Type B pancreatic cell (in vitro differentiated cells): Measurements from ENCODE around the gene ZNF184. TPM values are rescaled to one million over a fixed set of nuclear protein-coding genes. Genes with fewer than 3 reads are reported as not detected.

Experiments
- DNase-seq: peaks from one replicate; pipeline ENCODE4 v3.0.0; 2021; ENCODE audit warnings: mixed read lengths; ENCODE audit not compliant: unreplicated experiment; ENCODE audit errors: extremely low spot score
- H3K27ac Mint-ChIP-seq: 2 replicates; pipeline ENCODE4 v1.8.0; 2021; ENCODE audit warnings: mild to moderate bottlenecking, mixed read lengths
- H3K27me3 Mint-ChIP-seq: 2 replicates; pipeline ENCODE4 v1.8.0; 2021; ENCODE audit warnings: mixed read lengths
- H3K36me3 Mint-ChIP-seq: 2 replicates; pipeline ENCODE4 v1.8.0; 2021; ENCODE audit warnings: mixed read lengths
- H3K4me1 Mint-ChIP-seq: one replicate; pipeline ENCODE4 v1.8.0; 2021; ENCODE audit warnings: mixed read lengths; ENCODE audit not compliant: unreplicated experiment
- H3K4me3 Mint-ChIP-seq: 2 replicates; pipeline ENCODE4 v1.8.0; 2021; ENCODE audit warnings: mild to moderate bottlenecking, mixed read lengths
- H3K9me3 Mint-ChIP-seq: 2 replicates; pipeline ENCODE4 v1.8.0; 2021; ENCODE audit warnings: mixed read lengths
- total RNA-seq: library from RNA; stranded (reverse); gene quantifications from 2 replicates; pipeline ENCODE4 v1.2.1, GENCODE V29; 2021; ENCODE audit warnings: low replicate concordance
- TF ChIP-seq, protein P1 (sequence below): fragments of 200-600 bp; sonication (generic); conservative IDR thresholded peaks from 2 replicates; pipeline ENCODE4 v1.5.0; 2021; ENCODE audit warnings: antibody characterized with exemption, mild to moderate bottlenecking

ZNF184 gene
- total RNA-seq, 1 donor from 2014 or later: 14.5 TPM

DNA sequence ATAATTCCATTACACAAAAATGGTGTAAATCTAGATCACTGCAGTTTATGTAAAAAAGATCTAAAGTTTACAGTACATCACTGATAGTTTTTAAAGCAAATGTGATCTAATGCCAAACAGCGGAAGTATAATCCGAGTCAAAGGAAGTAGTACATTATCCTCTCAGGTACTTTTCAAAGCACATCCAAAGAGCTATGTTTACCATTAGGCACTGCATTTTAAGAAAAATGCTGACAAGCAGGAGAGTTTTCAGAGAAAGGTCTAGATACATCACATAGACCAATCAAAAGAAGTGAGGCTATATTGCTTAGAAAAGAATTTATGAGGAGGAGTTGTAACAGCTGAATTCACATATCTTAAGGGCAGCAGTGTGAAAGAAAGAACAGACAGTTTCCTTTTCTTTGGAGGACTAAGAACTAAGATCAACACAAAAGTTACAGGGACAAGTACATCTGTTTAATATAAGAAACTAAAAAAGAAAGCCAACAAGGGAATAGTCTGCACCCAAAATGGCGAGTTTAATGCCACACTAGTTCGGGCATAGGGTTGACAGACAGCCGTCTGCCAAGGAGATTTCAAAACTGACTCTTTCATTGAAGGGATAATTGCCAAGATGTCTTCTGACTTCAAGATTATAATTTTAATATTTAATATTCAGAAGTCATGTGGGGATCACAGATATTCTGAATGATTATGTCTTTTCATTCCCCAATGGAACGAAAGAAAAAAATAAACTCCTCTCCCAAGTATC lies 1.4 kb downstream of the ZNF184 start:
- H3K36me3 Mint-ChIP-seq: peaks cover 40% of the 10 kb centered on the region
- H3K4me3 Mint-ChIP-seq: peak overlapping the region; percentile 92
- no peaks in the 10 kb centered on the region for H3K27me3 Mint-ChIP-seq
- TF ChIP-seq, protein P1, sequence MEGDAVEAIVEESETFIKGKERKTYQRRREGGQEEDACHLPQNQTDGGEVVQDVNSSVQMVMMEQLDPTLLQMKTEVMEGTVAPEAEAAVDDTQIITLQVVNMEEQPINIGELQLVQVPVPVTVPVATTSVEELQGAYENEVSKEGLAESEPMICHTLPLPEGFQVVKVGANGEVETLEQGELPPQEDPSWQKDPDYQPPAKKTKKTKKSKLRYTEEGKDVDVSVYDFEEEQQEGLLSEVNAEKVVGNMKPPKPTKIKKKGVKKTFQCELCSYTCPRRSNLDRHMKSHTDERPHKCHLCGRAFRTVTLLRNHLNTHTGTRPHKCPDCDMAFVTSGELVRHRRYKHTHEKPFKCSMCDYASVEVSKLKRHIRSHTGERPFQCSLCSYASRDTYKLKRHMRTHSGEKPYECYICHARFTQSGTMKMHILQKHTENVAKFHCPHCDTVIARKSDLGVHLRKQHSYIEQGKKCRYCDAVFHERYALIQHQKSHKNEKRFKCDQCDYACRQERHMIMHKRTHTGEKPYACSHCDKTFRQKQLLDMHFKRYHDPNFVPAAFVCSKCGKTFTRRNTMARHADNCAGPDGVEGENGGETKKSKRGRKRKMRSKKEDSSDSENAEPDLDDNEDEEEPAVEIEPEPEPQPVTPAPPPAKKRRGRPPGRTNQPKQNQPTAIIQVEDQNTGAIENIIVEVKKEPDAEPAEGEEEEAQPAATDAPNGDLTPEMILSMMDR: no peak
- H3K9me3 Mint-ChIP-seq: peaks cover 7% of the 10 kb centered on the region
- H3K4me1 Mint-ChIP-seq: peaks cover 22% of the 10 kb centered on the region
- no peak for DNase-seq
- peak overlapping the region; percentile 95 for H3K27ac Mint-ChIP-seq

DNA sequence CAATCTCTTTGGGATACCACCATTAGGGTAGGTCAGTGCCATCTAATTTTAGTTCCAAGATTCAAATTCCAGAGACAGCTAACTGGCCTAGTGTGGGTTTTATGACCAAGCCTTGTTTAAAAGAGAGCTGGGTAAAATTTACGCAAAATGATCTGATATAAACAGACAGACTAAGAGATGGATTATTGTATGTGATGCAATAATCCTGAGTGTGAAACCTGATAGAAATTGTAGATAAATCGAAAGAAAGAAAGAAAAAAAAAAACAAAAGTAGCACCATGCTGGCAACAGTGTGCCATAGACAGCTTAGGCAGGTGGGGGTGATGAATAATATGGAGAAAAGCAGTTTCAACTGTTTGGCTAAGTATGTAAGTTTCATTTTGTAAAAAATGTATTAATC lies 2.9 kb downstream of the ZNF184 start:
- H3K9me3 Mint-ChIP-seq: peaks cover 7% of the 10 kb centered on the region
- no peak for DNase-seq
- H3K27ac Mint-ChIP-seq: no peak overlapping the region
- H3K4me3 Mint-ChIP-seq: peak overlapping the region; percentile 14
- peaks cover 48% of the 10 kb centered on the region for H3K36me3 Mint-ChIP-seq
- H3K4me1 Mint-ChIP-seq: peaks cover 22% of the 10 kb centered on the region
- no peaks in the 10 kb centered on the region for H3K27me3 Mint-ChIP-seq
- TF ChIP-seq, protein P1: no peak

DNA sequence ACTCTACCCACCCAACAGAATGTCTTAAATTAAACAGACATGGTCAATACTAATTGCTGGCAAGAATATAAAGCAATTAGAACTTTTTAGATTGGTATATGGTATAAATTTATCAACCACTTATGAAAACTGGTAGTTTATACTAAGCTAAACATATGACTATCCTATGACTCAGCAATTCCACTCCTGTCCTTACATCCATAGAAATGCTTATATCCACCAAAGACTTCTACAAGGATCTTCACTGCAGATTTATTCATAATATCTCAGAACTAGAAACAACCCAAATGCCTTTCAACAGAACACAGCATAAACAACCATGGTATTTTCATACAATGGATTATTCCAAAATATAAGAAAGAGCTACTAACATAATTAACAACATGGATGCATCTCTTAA lies 4.6 kb downstream of the ZNF184 start:
- DNase-seq: no peak
- TF ChIP-seq, protein P1: no peak
- H3K4me3 Mint-ChIP-seq: no peak overlapping the region

DNA sequence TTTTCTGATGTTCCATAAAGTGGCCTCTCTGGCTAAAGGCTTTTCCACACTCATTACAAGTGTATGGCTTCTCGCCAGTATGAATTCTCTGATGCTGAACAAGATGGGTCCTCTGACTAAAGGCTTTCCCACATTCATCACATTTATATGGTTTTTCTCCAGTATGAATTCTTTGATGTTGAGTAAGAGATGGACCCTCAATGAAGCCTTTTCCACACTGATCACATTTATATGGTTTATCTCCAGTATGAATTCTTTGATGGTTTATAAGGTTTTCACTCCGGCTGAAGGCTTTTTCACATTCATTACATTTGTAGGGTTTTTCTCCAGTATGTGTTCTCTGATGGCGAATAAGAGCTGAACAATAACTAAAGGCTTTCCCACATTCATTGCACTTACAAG lies 20.4 kb downstream of the ZNF184 start:
- DNase-seq: no peak
- Mint-ChIP-seq H3K4me3 (no peak overlapping the region), H3K36me3 (peaks cover 90% of the 10 kb centered on the region), H3K27ac (no peak overlapping the region), H3K9me3 (peaks cover 67% of the 10 kb centered on the region), H3K27me3 (no peaks in the 10 kb centered on the region), H3K4me1 (no peaks in the 10 kb centered on the region)
- TF ChIP-seq, protein P1: no peak

More for the DNA sequence above, 4.6 kb downstream of the ZNF184 start:
- H3K4me1 Mint-ChIP-seq: peaks cover 22% of the 10 kb centered on the region
- no peaks in the 10 kb centered on the region for H3K27me3 Mint-ChIP-seq
- peaks cover 11% of the 10 kb centered on the region for H3K9me3 Mint-ChIP-seq
- peaks cover 62% of the 10 kb centered on the region for H3K36me3 Mint-ChIP-seq
- no peak overlapping the region for H3K27ac Mint-ChIP-seq

DNA sequence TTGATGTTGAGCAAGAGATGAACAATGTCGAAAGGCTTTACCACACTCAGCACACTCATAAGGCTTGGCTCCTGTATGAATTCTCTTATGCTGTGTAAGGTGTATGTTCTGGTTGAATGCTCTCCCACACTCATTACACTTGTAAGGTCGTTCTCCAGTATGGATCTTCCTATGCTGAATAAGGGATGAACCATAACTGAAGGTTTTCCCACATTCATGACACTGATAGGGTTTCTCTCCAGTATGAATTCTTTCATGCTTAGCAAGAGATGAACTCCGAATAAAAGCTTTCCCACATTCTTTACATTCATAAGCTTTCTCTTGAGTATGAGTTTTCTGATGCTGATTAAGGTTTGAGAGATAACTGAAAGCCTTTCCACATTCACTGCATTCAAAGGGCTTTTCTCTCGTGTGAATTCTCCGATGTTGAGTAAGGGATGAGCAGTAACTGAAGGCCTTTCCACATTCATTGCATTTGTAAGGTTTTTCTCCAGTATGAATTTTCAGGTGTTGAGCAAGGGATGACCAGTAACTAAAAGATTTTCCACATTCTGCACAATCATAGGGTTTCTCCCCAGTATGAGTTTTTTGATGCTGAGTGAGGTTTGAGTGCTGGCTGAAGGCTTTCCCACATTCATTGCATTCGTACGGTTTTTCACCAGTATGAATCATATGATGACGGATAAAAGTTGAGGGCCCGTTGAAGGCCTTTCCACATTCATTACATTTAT lies 21.1 kb downstream of the ZNF184 start:
- H3K27ac Mint-ChIP-seq: no peak overlapping the region
- TF ChIP-seq, protein P1: no peak
- peaks cover 61% of the 10 kb centered on the region for H3K9me3 Mint-ChIP-seq
- no peak overlapping the region for H3K4me3 Mint-ChIP-seq
- DNase-seq: no peak
- no peaks in the 10 kb centered on the region for H3K27me3 Mint-ChIP-seq
- H3K36me3 Mint-ChIP-seq: peaks cover 83% of the 10 kb centered on the region
- no peaks in the 10 kb centered on the region for H3K4me1 Mint-ChIP-seq
